Tibial nerve (tissue), 4 donors: ENCODE results near the gene RUVBL1.

Source experiments
- EP300 ChIP-seq, 2 donors: sonication (generic); formaldehyde crosslinking; IDR thresholded peaks; one replicate each; pipeline ENCODE4 v1.6.1; 2017; ENCODE audit warnings: antibody characterized with exemption in 2 of 2, mild to moderate bottlenecking in 1 of 2
- POLR2A ChIP-seq, 2 donors: fragments of 450-650 bp; IDR thresholded peaks; one replicate each; pipeline ENCODE4 v1.6.1; 2017; ENCODE audit warnings: antibody characterized with exemption in 2 of 2, mild to moderate bottlenecking in 2 of 2, moderate library complexity in 2 of 2
- TF ChIP-seq, protein P1 (sequence below), 5 experiments: fragments of 200-600 bp in 3 of 5; fragments of 450-650 bp in 2 of 5; sonication (generic) in 3 of 5; IDR thresholded peaks; one replicate each; pipeline ENCODE4 v1.5.1; 2016 to 2019; ENCODE audit warnings: antibody characterized with exemption in 5 of 5, mild to moderate bottlenecking in 3 of 5, moderate library complexity in 2 of 5

DNA sequence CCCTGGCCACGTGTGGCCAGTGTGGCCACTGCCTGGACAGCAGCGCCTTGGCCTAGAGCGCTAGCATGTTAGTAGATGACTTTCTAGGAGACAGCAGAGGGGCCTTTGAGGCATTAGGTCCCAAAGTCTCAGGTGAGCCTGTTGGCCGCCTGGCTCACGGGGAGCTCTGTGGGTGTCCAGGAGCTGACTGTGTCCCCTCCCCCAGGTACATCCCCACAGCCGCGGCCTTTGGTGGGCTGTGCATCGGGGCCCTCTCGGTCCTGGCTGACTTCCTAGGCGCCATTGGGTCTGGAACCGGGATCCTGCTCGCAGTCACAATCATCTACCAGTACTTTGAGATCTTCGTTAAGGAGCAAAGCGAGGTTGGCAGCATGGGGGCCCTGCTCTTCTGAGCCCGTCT is 54.3 kb downstream of the RUVBL1 start:
- TF ChIP-seq, protein P1, sequence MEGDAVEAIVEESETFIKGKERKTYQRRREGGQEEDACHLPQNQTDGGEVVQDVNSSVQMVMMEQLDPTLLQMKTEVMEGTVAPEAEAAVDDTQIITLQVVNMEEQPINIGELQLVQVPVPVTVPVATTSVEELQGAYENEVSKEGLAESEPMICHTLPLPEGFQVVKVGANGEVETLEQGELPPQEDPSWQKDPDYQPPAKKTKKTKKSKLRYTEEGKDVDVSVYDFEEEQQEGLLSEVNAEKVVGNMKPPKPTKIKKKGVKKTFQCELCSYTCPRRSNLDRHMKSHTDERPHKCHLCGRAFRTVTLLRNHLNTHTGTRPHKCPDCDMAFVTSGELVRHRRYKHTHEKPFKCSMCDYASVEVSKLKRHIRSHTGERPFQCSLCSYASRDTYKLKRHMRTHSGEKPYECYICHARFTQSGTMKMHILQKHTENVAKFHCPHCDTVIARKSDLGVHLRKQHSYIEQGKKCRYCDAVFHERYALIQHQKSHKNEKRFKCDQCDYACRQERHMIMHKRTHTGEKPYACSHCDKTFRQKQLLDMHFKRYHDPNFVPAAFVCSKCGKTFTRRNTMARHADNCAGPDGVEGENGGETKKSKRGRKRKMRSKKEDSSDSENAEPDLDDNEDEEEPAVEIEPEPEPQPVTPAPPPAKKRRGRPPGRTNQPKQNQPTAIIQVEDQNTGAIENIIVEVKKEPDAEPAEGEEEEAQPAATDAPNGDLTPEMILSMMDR (IDR thresholded peaks at IDR 0.05) = no peak
- TF ChIP-seq POLR2A (IDR thresholded peaks at IDR 0.05) (no peak), EP300 (IDR thresholded peaks at IDR 0.05) (no peak)
